HEK293 (cell line): Measurements from ENCODE around the gene SELENOI.
"Not testable (repeated sequence)": the region's sequence is repeated elsewhere in the genome, so short reads cannot be mapped to it uniquely, and the experiment has no call there.

Experiments used
- CTCF ChIA-PET: fragments of 350-600 bp; formaldehyde crosslinking; extraction: SDS; loops from one replicate; lab custom pipeline; 2021; ENCODE audit warnings: antibody characterized with exemption; lab: Yijun Ruan, JAX
- POLR2A ChIA-PET: fragments of 300-600 bp; formaldehyde crosslinking; extraction: SDS; loops from one replicate; lab custom pipeline; 2020; ENCODE audit warnings: antibody characterized with exemption, inconsistent platforms; lab: Yijun Ruan, JAX
- H3K27ac ChIP-seq: fragments of 200-500 bp; sonication (Bioruptor generic); 2 replicates; pipeline ENCODE4 v1.5.1; 2014; ENCODE audit warnings: low read depth, low read length, control low read depth, inconsistent platforms; ENCODE audit errors: extremely low read depth
- H3K36me3 ChIP-seq, 2 experiments: fragments of 200-500 bp in 1 of 2; sonication (Bioruptor generic) in 1 of 2; 1 replicate in 1 of 2; 2 replicates in 1 of 2; pipeline ENCODE4 v1.5.1; 2014 to 2017; ENCODE audit warnings: inconsistent platforms in 2 of 2, low read length in 2 of 2; ENCODE audit not compliant: control insufficient read depth in 2 of 2, insufficient read depth in 1 of 2
- H3K4me1 ChIP-seq: fragments of 200-500 bp; sonication (Bioruptor generic); 2 replicates; pipeline ENCODE4 v1.5.1; 2014; ENCODE audit warnings: mild to moderate bottlenecking, low read length, inconsistent platforms; ENCODE audit not compliant: control insufficient read depth, insufficient read depth
- H3K4me3 ChIP-seq: 2 replicates; pipeline ENCODE4 v1.5.1; 2011; ENCODE audit warnings: low read depth, mild to moderate bottlenecking, control low read depth, low read length, moderate library complexity
- H3K9me3 ChIP-seq: fragments of 200-500 bp; sonication (Bioruptor generic); 2 replicates; pipeline ENCODE4 v1.5.1; 2014; ENCODE audit warnings: low read depth, low read length, inconsistent platforms; ENCODE audit not compliant: control insufficient read depth, insufficient read depth
- BCL11B ChIP-seq: fragments of 450-650 bp; formaldehyde crosslinking; IDR thresholded peaks from 2 replicates; pipeline ENCODE4 v1.5.1; 2016; ENCODE audit warnings: low read depth, missing biosample characterization, missing genetic modification characterization
- HOXA7 ChIP-seq: sonication (generic); formaldehyde crosslinking; IDR thresholded peaks from 2 replicates; pipeline ENCODE4 v1.8.1; 2022; ENCODE audit warnings: missing genetic modification reagents, borderline replicate concordance
- MEIS1 ChIP-seq: sonication (generic); formaldehyde crosslinking; IDR thresholded peaks from 2 replicates; pipeline ENCODE4 v1.8.1; 2022; ENCODE audit warnings: missing genetic modification reagents, mild to moderate bottlenecking, borderline replicate concordance
- ZBTB10 ChIP-seq: fragments of 450-650 bp; formaldehyde crosslinking; IDR thresholded peaks from 2 replicates; pipeline ENCODE4 v1.5.1; 2016; ENCODE audit warnings: missing biosample characterization, missing genetic modification characterization
- ZBTB17 ChIP-seq: fragments of 450-650 bp; formaldehyde crosslinking; IDR thresholded peaks from 2 replicates; pipeline ENCODE4 v1.5.1; 2016; ENCODE audit warnings: missing biosample characterization, missing genetic modification characterization
- ZBTB48 ChIP-seq: fragments of 450-650 bp; formaldehyde crosslinking; IDR thresholded peaks from 2 replicates; pipeline ENCODE4 v1.5.1; 2016; ENCODE audit warnings: missing biosample characterization, missing genetic modification characterization
- ZNF132 ChIP-seq: fragments of 450-650 bp; formaldehyde crosslinking; IDR thresholded peaks from 2 replicates; pipeline ENCODE4 v1.5.1; 2017; ENCODE audit warnings: missing biosample characterization, missing genetic modification characterization, borderline replicate concordance
- ZNF248 ChIP-seq: fragments of 450-650 bp; formaldehyde crosslinking; IDR thresholded peaks from 2 replicates; pipeline ENCODE4 v1.5.1; 2017; ENCODE audit warnings: missing biosample characterization, missing genetic modification characterization
- ZNF423 ChIP-seq: fragments of 450-650 bp; formaldehyde crosslinking; IDR thresholded peaks from 2 replicates; pipeline ENCODE4 v1.5.1; 2016; ENCODE audit warnings: missing biosample characterization, missing genetic modification characterization
- ZNF449 ChIP-seq: fragments of 450-650 bp; formaldehyde crosslinking; IDR thresholded peaks from 2 replicates; pipeline ENCODE4 v1.5.1; 2017; ENCODE audit warnings: missing biosample characterization, mild to moderate bottlenecking, missing genetic modification characterization, moderate library complexity
- ZNF501 ChIP-seq: fragments of 450-650 bp; formaldehyde crosslinking; IDR thresholded peaks from 2 replicates; pipeline ENCODE4 v1.5.1; 2016; ENCODE audit warnings: missing biosample characterization, missing genetic modification characterization
- ZNF514 ChIP-seq: fragments of 450-650 bp; formaldehyde crosslinking; IDR thresholded peaks from 2 replicates; pipeline ENCODE4 v1.5.1; 2016; ENCODE audit warnings: missing biosample characterization, missing genetic modification characterization
- ZNF518A ChIP-seq: fragments of 450-650 bp; formaldehyde crosslinking; conservative IDR thresholded peaks from 2 replicates; pipeline ENCODE4 v1.5.1; 2016; ENCODE audit warnings: low read depth, missing biosample characterization, missing genetic modification characterization
- ZNF555 ChIP-seq: fragments of 450-650 bp; formaldehyde crosslinking; conservative IDR thresholded peaks from 2 replicates; pipeline ENCODE4 v1.5.1; 2017; ENCODE audit warnings: missing biosample characterization, mild to moderate bottlenecking, missing genetic modification characterization, inconsistent platforms
- ZNF677 ChIP-seq: fragments of 450-650 bp; IDR thresholded peaks from 2 replicates; pipeline ENCODE4 v1.5.0; 2018; ENCODE audit warnings: missing biosample characterization, mild to moderate bottlenecking, missing genetic modification characterization, moderate library complexity
- ZNF704 ChIP-seq: fragments of 450-650 bp; formaldehyde crosslinking; IDR thresholded peaks from 2 replicates; pipeline ENCODE4 v1.5.1; 2016; ENCODE audit warnings: missing biosample characterization, missing genetic modification characterization

Gene SELENOI

GRCh38 chr2:26366957-26367356 lies 21.0 kb downstream of the SELENOI start (continued):
- no peak for TF ChIP-seq ZNF704
- no peak for TF ChIP-seq ZNF248 (tag by site-specific recombination)
- TF ChIP-seq ZNF555 (tag by site-specific recombination), result no peak
- TF ChIP-seq, all 188 proteins: peak for 0

GRCh38 chr2:26369664-26370063 lies 23.7 kb downstream of the SELENOI start:
- H3K4me1 ChIP-seq, H3K27ac ChIP-seq, CTCF ChIA-PET, H3K4me3 ChIP-seq, H3K9me3 ChIP-seq, POLR2A ChIA-PET: not testable (repeated sequence)
- peaks cover 22 to 56% of the 10 kb centered on the region in 2 experiments for H3K36me3 ChIP-seq

- CTCF ChIA-PET, POLR2A ChIA-PET, H3K27ac ChIP-seq, H3K4me1 ChIP-seq, H3K9me3 ChIP-seq, H3K4me3 ChIP-seq: not testable (repeated sequence)
- H3K36me3 ChIP-seq, result peaks cover 30 to 67% of the 10 kb centered on the region in 2 experiments
Measured at GRCh38 chr2:26370909-26371308, 25.0 kb downstream of the SELENOI start.

- Histone ChIP-seq H3K9me3 (no peaks in the 10 kb centered on the region), H3K4me1 (0 out of 2 replicates have a peak, but pooled peaks cover 3% of the 10 kb centered on the region), H3K4me3 (no peak overlapping the region), H3K36me3 (peaks cover 54 to 64% of the 10 kb centered on the region in 2 experiments), H3K27ac (no peak overlapping the region)
- CTCF ChIA-PET, result no interaction called here
- POLR2A ChIA-PET, result no interaction called here
- TF ChIP-seq ZNF677 (tag by site-specific recombination) (no peak), ZNF501 (tag by site-specific recombination) (no peak), HOXA7 (CRISPR knock-in tag) (no peak), ZNF423 (tag by site-specific recombination) (no peak), ZBTB48 (tag by site-specific recombination) (no peak)
Measured at GRCh38 chr2:26376799-26377198, 30.9 kb downstream of the SELENOI start.

- POLR2A ChIA-PET, result no interaction called here
- no peak overlapping the region for H3K4me3 ChIP-seq
- H3K9me3 ChIP-seq, result no peaks in the 10 kb centered on the region
- H3K4me1 ChIP-seq, result 0 out of 2 replicates have a peak, but pooled peaks cover 3% of the 10 kb centered on the region
- H3K36me3 ChIP-seq, result peaks cover 30 to 41% of the 10 kb centered on the region in 2 experiments
- H3K27ac ChIP-seq, result no peak overlapping the region
- CTCF ChIA-PET, result no interaction called here
- TF ChIP-seq ZBTB48 (tag by site-specific recombination) (no peak), ZNF518A (tag by site-specific recombination) (no peak), ZNF514 (tag by site-specific recombination) (no peak), ZBTB10 (no peak), MEIS1 (CRISPR knock-in tag) (no peak), ZNF132 (no peak), ZBTB17 (tag by site-specific recombination) (no peak), BCL11B (tag by site-specific recombination) (no peak), ZNF449 (no peak)
Measured at GRCh38 chr2:26380281-26380680, 34.3 kb downstream of the SELENOI start.
